HG03039 (cell line): Measurements from ENCODE around the gene WASF1.

Experiments used
- ATAC-seq: cut with Tn5 transposase; IDR thresholded peaks from one replicate; pipeline ENCODE4 v1.9.1; 2021; ENCODE audit warnings: mild to moderate bottlenecking, moderate library complexity; ENCODE audit not compliant: unreplicated experiment

WASF1 gene

DNA sequence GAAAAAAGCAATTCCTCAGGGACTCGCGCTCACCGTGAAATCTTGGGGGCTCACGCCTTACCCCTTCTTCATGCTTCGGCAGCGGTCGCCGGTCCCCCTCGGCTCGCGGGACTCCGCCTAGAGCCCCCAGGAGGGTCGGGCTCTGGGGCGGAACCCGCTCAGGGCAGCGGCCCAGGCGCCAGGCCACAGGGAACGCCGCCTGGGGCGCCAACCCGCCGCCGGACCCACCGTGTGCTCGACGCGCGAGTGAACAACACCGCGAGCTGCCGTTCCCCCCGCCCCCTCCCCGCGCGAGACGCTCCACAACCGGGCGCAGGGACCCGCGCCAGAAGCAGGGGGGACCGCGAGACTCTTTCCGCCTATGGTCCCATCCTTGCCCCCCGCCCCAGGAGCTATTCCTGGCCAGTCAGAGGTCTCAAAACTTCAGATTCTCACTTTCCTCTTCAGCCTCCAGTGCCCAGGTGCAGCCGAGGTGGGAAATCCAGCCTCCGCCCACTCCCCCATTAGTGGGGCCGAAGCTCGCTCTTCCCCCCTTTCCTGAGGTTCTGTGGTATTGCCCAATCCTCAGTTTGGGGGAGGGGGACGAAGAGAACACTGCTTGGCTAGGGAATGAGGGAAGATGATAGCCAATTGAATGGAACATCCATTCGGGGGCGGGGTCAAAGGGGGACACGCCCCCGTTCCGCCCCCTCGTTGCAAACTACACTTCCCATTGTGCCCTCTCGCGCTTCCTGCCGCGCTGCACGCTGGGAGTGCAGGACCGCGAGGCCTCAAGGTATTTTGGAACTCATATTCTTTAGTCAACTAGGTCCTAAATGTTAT, at the start of gene WASF1:
WASF1 (minus strand) TSS at position 265 of the 822 bp plus-strand sequence. CDS start 52,069 bp downstream, outside the sequence.
- peak; percentile 85 for ATAC-seq

DNA sequence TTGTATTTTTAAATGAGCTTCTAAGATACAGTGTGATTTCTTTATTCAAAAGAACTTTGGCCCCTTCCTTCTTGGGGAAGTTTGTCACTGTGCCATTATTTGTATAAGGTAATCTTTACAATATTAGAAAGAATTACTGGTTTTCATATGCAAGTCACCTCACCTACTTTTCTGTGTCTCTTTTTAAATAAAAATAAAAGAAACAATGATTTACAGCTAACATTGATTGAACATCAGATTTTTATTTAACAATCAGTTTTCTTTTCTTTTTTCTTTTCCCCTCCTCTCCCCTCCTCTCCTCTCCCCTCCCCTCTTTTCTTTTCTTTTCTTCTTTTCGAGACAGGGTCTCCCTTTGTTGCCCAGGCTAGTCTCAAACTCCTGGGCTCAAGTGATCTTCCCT, 46.8 kb upstream of the WASF1 start:
- ATAC-seq, result no peak

DNA sequence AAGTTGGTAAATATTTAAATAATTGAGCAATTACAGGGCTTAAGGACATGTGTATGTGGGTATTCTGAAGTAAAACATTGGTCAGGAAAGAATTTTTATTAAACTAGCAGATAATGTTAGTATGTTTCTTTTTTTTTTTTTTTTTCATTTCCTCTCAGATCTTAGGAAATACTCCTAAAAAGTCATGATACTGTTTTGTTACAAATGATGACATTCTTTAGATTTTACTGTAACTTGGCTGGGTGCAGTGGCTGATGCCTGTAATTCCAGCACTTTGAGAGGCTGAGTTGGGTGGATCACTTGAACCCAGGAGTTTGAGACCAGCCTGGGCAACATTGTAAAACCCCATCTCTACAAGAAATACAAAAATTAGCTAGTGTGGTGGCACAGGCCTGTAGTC, 42.3 kb upstream of the WASF1 start:
- no peak for ATAC-seq

DNA sequence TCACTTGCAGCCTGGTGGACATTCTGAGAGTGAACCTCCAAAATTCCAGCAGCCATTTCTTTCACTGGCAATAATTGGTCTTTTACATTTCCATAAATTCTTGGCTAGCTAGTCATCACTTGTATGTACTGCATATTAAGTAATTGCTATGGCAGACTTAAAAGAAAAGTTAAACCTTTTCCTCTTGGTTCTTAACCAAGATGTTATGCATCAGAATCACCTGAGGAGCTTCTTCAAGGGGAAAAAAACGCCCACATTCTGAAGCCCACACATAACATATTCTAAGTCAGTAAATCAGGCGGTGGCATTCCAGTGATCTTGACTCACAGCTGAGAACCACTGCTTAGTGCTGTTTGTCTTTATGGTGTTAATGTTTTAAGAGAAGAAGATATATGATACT, 37.8 kb upstream of the WASF1 start:
- ATAC-seq, result no peak

DNA sequence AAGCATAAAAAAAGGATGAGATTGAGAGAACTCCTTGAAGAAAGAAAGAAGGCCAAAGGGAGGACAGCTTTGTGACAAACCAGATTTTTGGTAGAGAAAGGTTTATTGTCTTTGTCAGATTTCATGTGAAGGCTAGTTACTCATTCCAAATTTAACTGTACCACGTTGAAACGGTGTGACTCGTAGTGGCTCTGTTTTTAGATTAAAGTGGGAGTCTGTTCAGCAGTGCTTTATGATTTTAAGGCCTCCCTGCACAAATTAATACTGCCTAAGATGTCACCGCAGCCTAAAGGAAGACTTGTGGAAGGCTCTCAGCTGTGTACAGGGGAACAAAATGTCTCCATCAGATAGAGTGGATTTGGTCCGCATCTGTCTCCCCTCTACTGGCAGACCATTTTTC, 36.7 kb upstream of the WASF1 start:
- ATAC-seq, result no peak

DNA sequence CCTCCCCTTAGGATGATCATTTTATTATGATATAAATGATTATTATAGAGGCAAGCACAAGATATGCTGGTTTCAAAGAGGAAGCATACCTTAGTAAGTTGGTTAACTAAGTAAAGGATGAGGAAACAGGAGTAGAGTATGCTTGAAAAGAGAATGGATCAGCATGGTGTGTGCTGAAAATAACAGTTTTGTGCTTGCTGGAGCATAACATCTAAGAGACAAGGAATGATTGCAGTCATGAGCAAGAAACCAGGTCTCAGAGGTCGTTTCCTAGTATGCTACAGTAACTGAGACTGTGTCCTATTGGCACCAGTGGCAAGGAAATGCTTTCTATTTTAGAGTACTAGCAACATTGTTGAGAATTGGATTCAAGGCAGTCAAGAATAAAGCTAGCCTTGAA, 34.9 kb upstream of the WASF1 start:
- ATAC-seq, result no peak

DNA sequence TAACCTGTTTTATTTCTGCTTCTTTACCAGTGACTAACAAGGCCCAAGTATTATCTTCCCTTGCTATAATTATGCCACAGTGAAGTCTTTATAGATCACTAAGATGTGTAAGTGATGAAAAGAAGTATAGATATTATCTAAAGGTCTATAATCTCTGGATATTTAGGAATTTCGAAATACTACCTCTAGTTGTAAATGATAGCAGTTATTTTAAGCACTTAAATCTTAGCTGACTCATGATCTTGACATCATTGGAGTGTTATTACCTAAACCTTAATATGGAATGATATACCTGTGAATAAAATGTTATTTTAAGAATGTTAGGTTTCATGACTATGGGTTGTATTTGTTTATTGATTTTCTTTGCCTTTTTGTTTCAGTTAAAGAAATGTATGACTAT, 32.3 kb upstream of the WASF1 start:
- no peak for ATAC-seq

DNA sequence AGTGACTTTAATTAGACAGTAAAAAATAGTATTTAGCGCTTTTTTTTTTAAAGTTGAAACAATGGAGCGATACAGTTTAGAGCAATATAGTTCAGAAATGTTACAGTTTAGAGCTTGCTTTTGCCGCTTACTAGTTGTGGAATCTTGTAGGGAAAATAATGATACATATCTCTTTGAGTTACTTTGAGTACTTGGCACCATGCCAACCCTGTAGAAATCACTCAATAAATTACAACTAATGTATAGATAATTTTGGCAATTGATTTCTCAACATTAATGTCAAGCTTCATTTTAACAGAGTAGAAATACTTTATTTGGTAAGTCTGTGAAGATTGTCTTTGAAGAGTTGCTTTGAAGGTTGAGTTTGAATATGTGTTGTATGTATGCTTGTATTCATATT, 28.2 kb upstream of the WASF1 start:
- no peak for ATAC-seq

DNA sequence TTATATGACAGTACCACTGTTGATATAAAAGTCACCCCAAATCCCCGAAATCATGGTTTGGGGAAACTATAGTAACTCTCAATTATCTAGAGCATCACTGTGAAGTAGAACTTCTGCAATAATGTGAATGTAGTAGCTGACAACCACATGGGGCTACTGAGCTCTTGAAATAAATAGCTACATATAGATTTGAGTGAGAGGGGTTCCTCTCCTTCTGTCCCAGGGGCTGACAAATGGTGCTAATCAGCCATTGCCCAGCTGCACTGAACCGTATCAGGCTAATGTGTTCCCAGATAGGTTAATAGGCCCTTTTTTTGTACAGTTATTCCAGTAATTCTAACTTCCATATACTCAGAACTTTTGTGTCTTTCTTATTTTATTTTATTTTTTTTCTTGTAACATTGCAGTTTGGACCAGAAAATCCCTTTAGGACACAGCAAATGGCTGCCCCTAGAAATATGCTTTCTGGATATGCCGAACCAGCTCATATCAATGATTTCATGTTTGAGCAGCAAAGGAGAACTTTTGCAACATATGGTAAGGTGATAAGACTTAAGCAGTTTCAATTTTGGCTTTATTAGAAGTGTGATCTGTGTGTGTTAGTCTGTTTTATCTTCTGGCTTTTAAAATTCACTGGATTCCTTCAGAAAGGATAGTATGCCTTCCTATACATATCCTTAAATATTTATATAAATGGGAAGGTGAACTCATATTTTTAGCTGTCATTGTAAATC, 21.8 kb upstream of the WASF1 start:
- no peak for ATAC-seq

DNA sequence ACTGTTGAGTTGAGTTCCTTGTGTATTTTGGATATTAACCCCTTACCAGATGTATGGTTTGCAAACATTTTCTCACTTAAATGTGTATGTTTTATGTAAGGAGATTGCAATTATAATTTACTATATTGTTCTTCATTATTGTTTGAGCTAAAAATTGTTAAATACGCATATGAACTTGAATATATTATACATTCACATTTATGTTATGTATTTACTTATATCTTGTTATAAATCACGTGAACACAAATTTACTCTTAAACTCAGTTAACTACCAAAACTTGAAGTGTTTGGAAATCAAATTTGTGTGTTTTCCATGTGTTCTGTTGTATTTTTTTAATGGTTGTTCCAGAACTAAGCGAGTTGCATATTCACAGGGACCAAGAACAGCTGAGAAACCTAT, 19.1 kb upstream of the WASF1 start:
- ATAC-seq, result no peak

DNA sequence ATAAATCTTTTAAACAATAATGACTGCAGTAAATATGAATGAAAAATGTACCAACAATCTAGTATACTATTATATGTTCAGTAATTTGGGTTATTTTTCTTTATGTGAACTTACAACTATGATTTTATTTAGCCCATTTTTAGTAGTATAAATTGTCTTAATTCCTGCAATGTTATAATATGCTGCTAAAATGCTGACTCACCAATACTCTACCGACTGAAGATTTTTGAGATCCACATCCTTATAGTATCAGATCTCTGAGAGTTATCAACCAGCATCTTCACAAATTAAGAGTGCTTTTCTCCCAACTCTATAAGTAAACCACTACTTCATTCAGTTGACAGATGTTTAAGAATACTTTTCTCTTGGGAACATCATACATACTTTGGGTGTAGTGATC, 17.4 kb upstream of the WASF1 start:
- ATAC-seq, result no peak

DNA sequence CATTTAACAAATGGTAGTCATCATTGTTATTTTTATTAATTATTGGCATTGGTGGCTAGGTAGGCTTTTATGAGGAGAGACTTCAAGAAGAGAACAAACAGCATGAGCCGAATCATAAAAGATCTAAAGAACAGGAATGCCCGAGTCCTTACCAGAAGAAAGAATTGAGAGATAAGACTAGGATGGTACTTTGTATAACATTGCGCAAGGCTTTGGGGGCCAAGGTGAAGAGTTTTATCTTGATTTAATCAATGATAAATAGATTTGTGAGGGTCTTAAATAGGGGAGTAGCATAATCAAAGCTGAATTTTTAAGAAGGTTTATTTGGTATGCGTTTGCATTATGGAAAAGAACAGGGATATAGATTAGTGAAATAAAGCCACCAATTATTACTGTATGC, 16.2 kb upstream of the WASF1 start:
- no peak for ATAC-seq

DNA sequence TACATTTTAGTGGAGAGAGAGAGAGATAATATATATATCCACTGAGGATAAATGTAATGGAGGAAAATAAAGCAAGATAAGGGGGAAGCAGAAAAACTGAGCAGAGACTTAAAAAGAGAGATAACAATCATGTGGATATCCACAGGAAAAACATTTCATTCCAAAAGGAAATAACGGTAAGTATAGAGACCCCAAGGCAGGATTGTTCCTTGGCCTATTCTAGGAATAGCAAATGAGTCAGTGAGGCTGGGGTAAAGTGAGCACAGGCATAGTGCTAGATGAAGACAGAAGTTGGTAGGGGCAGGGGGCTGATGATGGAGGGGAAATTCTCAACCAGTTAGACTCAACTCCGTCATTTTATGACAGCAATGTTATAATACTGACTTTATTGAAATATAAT, 12.0 kb upstream of the WASF1 start:
- ATAC-seq, result no peak

DNA sequence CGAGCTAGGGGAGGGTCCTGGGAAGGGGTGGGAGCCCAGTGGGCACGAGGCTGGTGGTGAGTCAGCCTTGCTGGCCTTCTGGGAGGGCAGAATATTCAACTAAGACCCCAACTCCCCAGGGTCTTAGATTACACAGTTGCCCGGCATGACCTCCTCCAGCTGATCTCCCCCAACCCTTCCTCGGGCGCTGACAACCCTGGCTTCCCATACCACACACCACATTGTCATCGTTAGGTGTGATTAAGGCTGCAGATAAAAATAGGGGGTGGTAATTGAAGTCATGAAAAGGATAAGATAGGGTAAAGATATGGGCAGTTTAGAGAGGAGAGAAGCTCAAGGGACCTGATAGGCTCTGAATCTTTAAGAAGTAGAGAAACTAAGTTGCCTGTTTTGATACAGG, 11.3 kb upstream of the WASF1 start:
- ATAC-seq, result no peak

DNA sequence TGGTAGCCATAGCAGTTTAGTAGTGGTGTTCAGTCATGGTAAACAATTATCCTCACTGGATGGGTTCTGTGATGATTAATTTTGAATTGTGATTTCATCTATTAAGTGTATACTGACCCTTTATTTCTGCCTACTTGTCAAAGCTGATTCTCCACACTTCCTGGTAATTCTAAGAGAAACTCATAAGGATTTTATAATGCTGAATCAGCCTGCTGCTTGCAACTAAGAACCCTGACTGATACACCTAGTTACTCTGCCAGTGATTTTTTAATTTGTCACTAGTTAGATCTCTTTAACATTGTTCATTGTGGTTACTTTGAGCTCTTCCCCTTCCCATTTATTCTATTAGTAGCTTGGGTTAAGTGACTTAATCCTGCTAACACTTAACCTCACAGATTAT, 9.3 kb upstream of the WASF1 start:
- no peak for ATAC-seq

DNA sequence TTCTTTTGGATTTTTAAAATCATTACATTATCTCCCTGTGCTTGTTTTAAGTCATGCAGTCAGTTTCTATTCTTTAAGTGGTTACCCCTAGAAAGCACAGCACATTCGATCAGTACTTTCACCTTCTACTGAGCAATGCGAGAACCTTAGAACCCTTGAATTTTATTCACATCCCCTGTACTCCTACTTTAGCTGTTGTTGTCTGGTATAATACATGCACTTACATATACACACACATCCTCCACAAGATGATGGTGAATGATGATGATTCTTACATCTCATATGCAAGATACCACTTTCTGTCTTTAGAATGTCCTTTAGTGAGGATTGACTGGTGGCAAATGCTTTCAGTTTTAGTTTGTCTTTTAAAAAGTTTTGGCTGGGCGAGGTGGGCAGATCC, 6.4 kb upstream of the WASF1 start:
- ATAC-seq, result peak; percentile 48

DNA sequence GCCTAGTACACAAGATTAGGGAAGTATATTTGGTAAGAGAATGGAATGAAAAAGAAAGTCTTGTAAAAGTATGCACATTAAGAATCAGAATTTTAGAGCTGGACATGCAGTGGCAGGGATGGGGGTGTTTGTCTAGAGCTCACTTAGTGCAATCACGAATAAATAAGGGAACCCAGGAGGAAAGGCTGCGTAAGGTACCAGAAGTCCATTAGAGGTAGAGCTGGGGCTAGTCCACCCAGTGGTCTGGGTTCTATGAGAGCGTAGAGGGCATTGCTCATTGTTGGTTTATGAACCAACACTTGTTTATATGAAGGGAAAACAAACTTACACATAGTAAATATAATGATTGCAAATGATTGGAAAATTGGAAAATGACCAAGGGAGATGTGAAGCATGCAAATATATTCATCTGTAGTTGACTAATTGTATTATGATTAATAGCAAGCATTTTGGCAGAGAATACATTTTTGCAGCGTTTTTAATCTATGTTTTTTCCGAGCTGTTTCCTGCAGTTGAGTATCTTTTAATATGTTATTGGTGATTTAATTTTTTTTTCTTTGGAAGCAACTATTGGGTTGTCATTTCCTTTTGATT, 3.9 kb upstream of the WASF1 start:
- ATAC-seq, result no peak

DNA sequence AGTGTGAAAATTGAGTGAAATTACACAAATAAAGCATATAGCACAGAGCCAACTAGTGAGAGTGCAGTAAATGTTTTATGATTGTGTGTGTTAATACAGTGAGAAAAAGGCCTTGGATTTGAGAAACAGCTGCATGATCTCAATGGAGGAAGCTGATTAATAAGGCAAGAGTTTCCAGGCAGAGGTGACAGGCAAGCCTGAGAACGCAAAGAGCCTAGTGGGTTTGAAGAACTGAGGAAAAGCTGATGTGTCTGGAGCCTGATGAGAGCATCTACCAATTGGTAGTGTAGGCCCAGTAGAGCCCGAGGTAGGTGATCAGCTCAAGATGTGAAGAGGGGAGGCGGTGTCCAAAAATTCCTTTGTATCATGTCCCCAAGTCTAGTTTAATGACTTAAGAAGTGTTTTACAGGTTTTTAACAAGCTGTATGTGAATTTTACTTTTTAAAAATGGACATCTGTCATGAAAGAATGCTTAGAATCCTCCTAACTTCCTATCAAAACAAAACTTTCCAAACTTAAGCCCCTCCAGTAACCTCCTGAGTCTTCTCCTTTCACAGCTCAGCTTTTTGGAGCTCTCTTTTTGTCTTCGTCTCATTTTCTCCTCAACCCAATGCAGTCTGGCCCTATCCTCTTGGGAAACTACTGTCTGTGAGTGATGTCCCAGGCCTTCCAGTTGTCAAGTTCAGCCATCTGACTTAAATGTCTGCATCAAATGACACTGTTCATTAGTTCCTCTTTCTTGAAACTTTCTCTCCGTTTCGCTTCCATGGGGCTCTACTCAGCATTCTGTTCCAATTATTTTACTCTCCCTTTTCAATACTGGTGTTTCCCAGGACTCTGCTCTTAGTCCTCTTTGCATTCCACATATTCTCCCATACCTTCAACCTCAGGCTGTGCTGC, 1.9 kb upstream of the WASF1 start:
- ATAC-seq, result no peak

DNA sequence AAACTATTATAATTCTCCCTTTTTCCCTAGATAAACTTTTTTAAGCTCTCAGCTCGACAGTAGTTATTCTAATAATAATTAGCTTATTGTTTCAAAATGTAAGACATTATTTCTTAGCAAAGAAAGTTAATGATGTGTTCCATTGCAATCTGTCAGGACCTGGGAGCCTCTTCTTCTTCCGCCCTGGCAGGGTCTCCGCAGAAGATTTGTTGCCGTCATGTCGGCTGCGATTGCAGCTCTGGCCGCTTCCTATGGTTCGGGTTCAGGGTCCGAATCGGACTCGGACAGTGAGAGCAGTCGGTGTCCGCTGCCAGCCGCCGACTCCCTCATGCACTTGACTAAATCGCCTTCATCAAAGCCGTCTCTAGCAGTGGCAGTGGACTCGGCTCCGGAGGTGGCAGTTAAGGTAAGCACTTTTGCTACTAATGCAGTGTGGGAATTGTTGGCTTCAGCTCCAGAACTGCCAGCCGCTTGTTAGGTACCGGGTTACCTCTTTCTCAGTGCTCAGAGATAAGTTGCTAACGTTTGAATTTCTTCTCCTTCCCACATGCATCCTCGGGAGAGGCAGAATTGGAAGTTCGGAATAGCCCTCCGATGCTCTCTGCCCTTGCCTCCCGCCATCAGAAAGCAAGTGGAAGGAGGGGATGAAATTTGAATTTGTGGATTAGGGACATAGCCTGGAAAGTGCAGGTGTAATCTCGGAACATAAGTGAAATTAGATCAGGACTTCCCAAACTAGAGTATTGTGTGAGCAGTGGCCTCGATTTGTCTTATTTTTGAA, 948 bp upstream of the WASF1 start, which contains the start of gene CDC40:
CDC40 (plus strand) TSS at position 200 of the 781 bp plus-strand sequence; CDS start at position 218, 18 bp downstream.
- ATAC-seq, result peak; percentile 42
